Mesenchymal stem cell (in vitro differentiated cells and primary cell): ENCODE results near the gene TMEM108.

Experiments
- DNase-seq: peaks from one replicate; pipeline ENCODE4 v3.0.0-alpha.2; 2013
- H2AFZ ChIP-seq: one replicate; pipeline ENCODE4 v1.6.1; 2013; ENCODE audit warnings: low read depth, mild to moderate bottlenecking, control low read depth, inconsistent platforms, low read length, moderate library complexity
- H2AK5ac ChIP-seq: 2 replicates; pipeline ENCODE4 v1.6.1; 2013; ENCODE audit warnings: low read length, moderate library complexity, mild to moderate bottlenecking, inconsistent platforms; ENCODE audit not compliant: severe bottlenecking
- H2BK120ac ChIP-seq: one replicate; pipeline ENCODE4 v1.6.1; 2013; ENCODE audit warnings: low read depth, mild to moderate bottlenecking, inconsistent platforms, low read length, moderate library complexity
- H2BK12ac ChIP-seq, 2 experiments: one replicate each; pipeline ENCODE4 v1.6.1; 2013; ENCODE audit warnings: inconsistent platforms in 2 of 2, low read length in 2 of 2, mild to moderate bottlenecking in 2 of 2, moderate library complexity in 2 of 2, control low read depth in 1 of 2
- H2BK15ac ChIP-seq: one replicate; pipeline ENCODE4 v1.6.1; 2013; ENCODE audit warnings: mild to moderate bottlenecking, low read depth, inconsistent platforms; ENCODE audit not compliant: poor library complexity, severe bottlenecking
- H2BK5ac ChIP-seq: 2 replicates; pipeline ENCODE4 v1.6.1; 2013; ENCODE audit warnings: low read depth, mild to moderate bottlenecking, low read length, control low read depth, inconsistent platforms; ENCODE audit not compliant: poor library complexity, severe bottlenecking
- H3K14ac ChIP-seq, 2 experiments: one replicate each; pipeline ENCODE4 v1.6.1; 2013; ENCODE audit warnings: inconsistent platforms in 2 of 2, low read length in 2 of 2, control low read depth in 1 of 2, mild to moderate bottlenecking in 1 of 2, moderate library complexity in 1 of 2
- H3K18ac ChIP-seq, 2 experiments: one replicate each; pipeline ENCODE4 v1.6.1; 2013; ENCODE audit warnings: inconsistent platforms in 2 of 2, low read length in 2 of 2, control low read depth in 1 of 2, low read depth in 1 of 2, mild to moderate bottlenecking in 1 of 2
- H3K23ac ChIP-seq, 2 experiments: one replicate each; pipeline ENCODE4 v1.6.1; 2013; ENCODE audit warnings: inconsistent platforms in 2 of 2, low read length in 2 of 2, mild to moderate bottlenecking in 2 of 2, moderate library complexity in 2 of 2, control low read depth in 1 of 2
- H3K27ac ChIP-seq: 2 replicates; pipeline ENCODE4 v1.5.1; 2013; ENCODE audit warnings: mild to moderate bottlenecking, moderate library complexity, low read length, control low read depth, inconsistent platforms; ENCODE audit not compliant: poor library complexity, severe bottlenecking
- H3K27me3 ChIP-seq, 2 experiments: 2 replicates each; pipeline versions ENCODE4 v1.6.1 to v1.7.0; 2013; ENCODE audit warnings: low read length in 2 of 2, mild to moderate bottlenecking in 2 of 2, moderate library complexity in 2 of 2, control low read depth in 1 of 2, inconsistent platforms in 1 of 2; ENCODE audit not compliant: control insufficient read depth in 1 of 2, insufficient read depth in 1 of 2
- H3K36me3 ChIP-seq, 2 experiments: 2 replicates each; pipeline versions ENCODE4 v1.6.1 to v1.7.0; 2013; ENCODE audit warnings: low read length in 2 of 2, control low read depth in 1 of 2, inconsistent platforms in 1 of 2, low read depth in 1 of 2, mild to moderate bottlenecking in 1 of 2; ENCODE audit not compliant: insufficient read depth in 2 of 2, control insufficient read depth in 1 of 2
- H3K4ac ChIP-seq, 2 experiments: one replicate each; pipeline ENCODE4 v1.6.1; 2013; ENCODE audit warnings: inconsistent platforms in 2 of 2, low read length in 2 of 2, mild to moderate bottlenecking in 2 of 2, moderate library complexity in 2 of 2, control low read depth in 1 of 2, low read depth in 1 of 2
- H3K4me1 ChIP-seq: 2 replicates; pipeline ENCODE4 v1.6.1; 2013; ENCODE audit warnings: low read depth, low read length, control low read depth; ENCODE audit not compliant: control insufficient read depth, insufficient read depth
- H3K4me2 ChIP-seq: 2 replicates; pipeline ENCODE4 v1.6.1; 2013; ENCODE audit warnings: low read length, mild to moderate bottlenecking, inconsistent platforms; ENCODE audit not compliant: poor library complexity, severe bottlenecking
- H3K4me3 ChIP-seq, 2 experiments: 2 replicates each; pipeline versions ENCODE4 v1.5.1 to v1.7.0; 2013; ENCODE audit warnings: low read length in 2 of 2, mild to moderate bottlenecking in 2 of 2, control low read depth in 1 of 2, low read depth in 1 of 2; ENCODE audit not compliant: insufficient read depth in 1 of 2
- H3K79me1 ChIP-seq: replicated peaks from 2 replicates; pipeline ENCODE4 v1.6.1; 2013; ENCODE audit warnings: mild to moderate bottlenecking, control low read depth, low read length, inconsistent platforms; ENCODE audit not compliant: poor library complexity, severe bottlenecking
- H3K9ac ChIP-seq: 2 replicates; pipeline ENCODE4 v1.7.0; 2013; ENCODE audit warnings: mild to moderate bottlenecking, low read length, moderate library complexity
- H3K9me3 ChIP-seq: 2 replicates; pipeline ENCODE4 v1.7.0; 2013; ENCODE audit warnings: mild to moderate bottlenecking, low read length; ENCODE audit not compliant: control insufficient read depth
- H4K8ac ChIP-seq: one replicate; pipeline ENCODE4 v1.6.1; 2013; ENCODE audit warnings: inconsistent platforms, mild to moderate bottlenecking, low read length, moderate library complexity
- H4K91ac ChIP-seq: one replicate; pipeline ENCODE4 v1.6.1; 2013; ENCODE audit warnings: mild to moderate bottlenecking, low read length, inconsistent platforms
- WGBS: methylation state at CpG from one replicate; pipeline ENCODE4 v1.1.7; 2013; ENCODE audit warnings: mixed read lengths; 5-methylcytosine and 5-hydroxymethylcytosine counted together

TMEM108 gene

DNA sequence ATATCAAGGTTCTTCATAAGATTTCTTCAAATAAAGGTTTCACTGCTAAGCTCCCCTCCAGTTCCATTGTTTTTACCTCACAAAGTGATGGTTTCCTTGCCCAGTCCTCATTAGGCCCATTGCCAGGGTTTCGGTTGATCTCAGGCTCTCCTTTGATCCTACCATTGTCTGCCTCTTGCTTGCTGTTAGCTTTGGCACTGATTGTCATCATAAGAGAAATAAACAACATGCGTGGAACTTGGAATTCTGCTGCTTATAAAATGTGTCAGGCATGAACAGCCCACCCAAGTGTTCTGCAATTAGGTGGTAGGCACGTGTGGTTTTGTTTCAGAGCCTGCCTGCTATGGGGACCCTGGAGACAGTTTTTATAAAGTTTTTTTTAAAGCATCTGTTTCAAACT lies 254.1 kb downstream of the TMEM108 start:
- Histone ChIP-seq H2AK5ac (no peak overlapping the region), H3K14ac (no peak overlapping the region), H3K27me3 (no peaks in the 10 kb centered on the region), H3K18ac (no peak overlapping the region), H2BK5ac (no peak overlapping the region), H3K79me1 (no peaks in the 10 kb centered on the region), H3K4me3 (no peak overlapping the region), H3K4ac (no peak overlapping the region), H3K9ac (no peak overlapping the region), H2AFZ (no peak overlapping the region), H4K8ac (no peak overlapping the region), H3K27ac (no peak overlapping the region), H2BK120ac (no peak overlapping the region), H2BK12ac (no peak overlapping the region), H3K9me3 (no peaks in the 10 kb centered on the region), H3K36me3 (no peaks in the 10 kb centered on the region), H3K23ac (no peak overlapping the region), H2BK15ac (no peak overlapping the region), H4K91ac (no peak overlapping the region), H3K4me1 (peaks cover 3% of the 10 kb centered on the region), H3K4me2 (no peak overlapping the region)
- 76% methylated on average over 3 of the region's 3 CpGs for WGBS
- no peak for DNase-seq

GRCh38 chr3:133293397-133294110 lies 255.4 kb downstream of the TMEM108 start:
- H3K27ac ChIP-seq = no peak overlapping the region
- H3K4me2 ChIP-seq = no peak overlapping the region
- 94% methylated on average over 2 of the region's 4 CpGs for WGBS
- no peak overlapping the region for H3K18ac ChIP-seq
- H2BK120ac ChIP-seq = no peak overlapping the region
- H4K91ac ChIP-seq = no peak overlapping the region
- no peak overlapping the region for H3K9ac ChIP-seq
- no peaks in the 10 kb centered on the region for H3K9me3 ChIP-seq
- no peak overlapping the region for H4K8ac ChIP-seq
- H2AK5ac ChIP-seq = no peak overlapping the region
- no peaks in the 10 kb centered on the region for H3K27me3 ChIP-seq
- no peak overlapping the region for H2BK5ac ChIP-seq
- no peak overlapping the region for H3K4ac ChIP-seq
- no peak overlapping the region for H2AFZ ChIP-seq
- no peak overlapping the region for H3K4me3 ChIP-seq
- peaks cover 3% of the 10 kb centered on the region for H3K4me1 ChIP-seq
- H3K14ac ChIP-seq = no peak overlapping the region
- no peaks in the 10 kb centered on the region for H3K79me1 ChIP-seq
- H2BK15ac ChIP-seq = no peak overlapping the region
- DNase-seq = no peak
- no peak overlapping the region for H2BK12ac ChIP-seq
- H3K36me3 ChIP-seq = no peaks in the 10 kb centered on the region
- H3K23ac ChIP-seq = no peak overlapping the region

GRCh38 chr3:133294253-133294652 lies 256.1 kb downstream of the TMEM108 start:
- no peak overlapping the region for H3K4me3 ChIP-seq
- no peaks in the 10 kb centered on the region for H3K27me3 ChIP-seq
- H3K4ac ChIP-seq = no peak overlapping the region
- H2AK5ac ChIP-seq = no peak overlapping the region
- WGBS = no CpG with 5 or more reads among the region's 1 CpG
- H3K36me3 ChIP-seq = no peaks in the 10 kb centered on the region
- H3K4me2 ChIP-seq = no peak overlapping the region
- H3K14ac ChIP-seq = no peak overlapping the region
- H2AFZ ChIP-seq = no peak overlapping the region
- H3K4me1 ChIP-seq = peaks cover 4% of the 10 kb centered on the region
- no peak overlapping the region for H2BK120ac ChIP-seq
- H2BK15ac ChIP-seq = no peak overlapping the region
- no peak overlapping the region for H4K8ac ChIP-seq
- H3K9ac ChIP-seq = no peak overlapping the region
- H3K23ac ChIP-seq = no peak overlapping the region
- no peak overlapping the region for H2BK5ac ChIP-seq
- H2BK12ac ChIP-seq = no peak overlapping the region
- no peak overlapping the region for H3K27ac ChIP-seq
- no peak for DNase-seq
- no peak overlapping the region for H3K18ac ChIP-seq
- H3K79me1 ChIP-seq = no peaks in the 10 kb centered on the region
- no peaks in the 10 kb centered on the region for H3K9me3 ChIP-seq
- no peak overlapping the region for H4K91ac ChIP-seq

GRCh38 chr3:133295199-133295901 lies 257.2 kb downstream of the TMEM108 start:
- no peak overlapping the region for H2AK5ac ChIP-seq
- H3K4ac ChIP-seq = no peak overlapping the region
- H2BK5ac ChIP-seq = no peak overlapping the region
- H2BK15ac ChIP-seq = no peak overlapping the region
- H2BK120ac ChIP-seq = no peak overlapping the region
- DNase-seq = no peak
- no peak overlapping the region for H4K91ac ChIP-seq
- H3K9ac ChIP-seq = no peak overlapping the region
- H2AFZ ChIP-seq = no peak overlapping the region
- no peaks in the 10 kb centered on the region for H3K27me3 ChIP-seq
- H3K27ac ChIP-seq = peak overlapping the region; percentile 21
- no peaks in the 10 kb centered on the region for H3K36me3 ChIP-seq
- H3K4me3 ChIP-seq = no peak overlapping the region
- no peak overlapping the region for H3K18ac ChIP-seq
- peaks cover 4% of the 10 kb centered on the region for H3K4me1 ChIP-seq
- no peak overlapping the region for H3K14ac ChIP-seq
- H4K8ac ChIP-seq = no peak overlapping the region
- no peak overlapping the region for H3K23ac ChIP-seq
- no peaks in the 10 kb centered on the region for H3K9me3 ChIP-seq
- WGBS = 70% methylated on average over 4 of the region's 4 CpGs
- H2BK12ac ChIP-seq = no peak overlapping the region
- H3K4me2 ChIP-seq = no peak overlapping the region
- H3K79me1 ChIP-seq = no peaks in the 10 kb centered on the region
